Stimulated activated CD4-positive, alpha-beta T cell treated with anti-CD3 and anti-CD28 coated beads, Interleukin-1b, Interleukin-23, amount 100 ng/mL, for 4 hours (primary cell): ENCODE results near the gene ZFP36L2.
A peak's percentile ranks its signal among the peaks of the same experiment; 100 is the strongest.

Experiments
- DNase-seq, 2 donors: peaks; one replicate each; pipeline ENCODE4 v3.0.0-alpha.2; 2020; ENCODE audit warnings: low read depth in 2 of 2

ZFP36L2 gene

GRCh38 chr2:43246641-43247040 lies 20.2 kb upstream of the ZFP36L2 start:
- DNase-seq, result no peak

- no peak for DNase-seq
These were observed 15.2 kb upstream of the ZFP36L2 start for GRCh38 chr2:43241558-43241957.

GRCh38 chr2:43240766-43241150 lies 14.4 kb upstream of the ZFP36L2 start:
- no peak for DNase-seq

- no peak for DNase-seq
These were observed 13.8 kb upstream of the ZFP36L2 start for GRCh38 chr2:43239981-43240765.

DNA sequence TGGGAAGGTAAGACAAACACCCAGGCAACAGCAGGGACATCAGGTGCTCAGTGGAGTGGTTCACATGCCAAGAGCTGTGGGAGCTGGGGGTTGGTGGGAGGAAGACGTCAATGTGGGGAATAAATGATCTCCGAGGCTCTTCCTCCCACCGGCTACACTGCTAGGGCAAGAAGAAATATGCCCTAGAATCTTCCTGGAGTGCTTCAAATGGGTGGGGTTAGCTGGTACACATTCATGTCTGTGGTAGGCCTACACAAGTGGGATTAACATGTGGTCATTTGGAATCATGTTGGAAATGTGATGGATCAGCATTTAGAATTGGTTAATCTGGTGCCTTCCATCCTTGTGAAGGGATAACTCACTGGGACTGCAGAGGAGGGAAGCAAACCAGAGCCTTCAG lies 12.4 kb upstream of the ZFP36L2 start:
- no peak for DNase-seq

- no peak for DNase-seq
These were observed 11.8 kb upstream of the ZFP36L2 start for GRCh38 chr2:43238176-43238575.

DNA sequence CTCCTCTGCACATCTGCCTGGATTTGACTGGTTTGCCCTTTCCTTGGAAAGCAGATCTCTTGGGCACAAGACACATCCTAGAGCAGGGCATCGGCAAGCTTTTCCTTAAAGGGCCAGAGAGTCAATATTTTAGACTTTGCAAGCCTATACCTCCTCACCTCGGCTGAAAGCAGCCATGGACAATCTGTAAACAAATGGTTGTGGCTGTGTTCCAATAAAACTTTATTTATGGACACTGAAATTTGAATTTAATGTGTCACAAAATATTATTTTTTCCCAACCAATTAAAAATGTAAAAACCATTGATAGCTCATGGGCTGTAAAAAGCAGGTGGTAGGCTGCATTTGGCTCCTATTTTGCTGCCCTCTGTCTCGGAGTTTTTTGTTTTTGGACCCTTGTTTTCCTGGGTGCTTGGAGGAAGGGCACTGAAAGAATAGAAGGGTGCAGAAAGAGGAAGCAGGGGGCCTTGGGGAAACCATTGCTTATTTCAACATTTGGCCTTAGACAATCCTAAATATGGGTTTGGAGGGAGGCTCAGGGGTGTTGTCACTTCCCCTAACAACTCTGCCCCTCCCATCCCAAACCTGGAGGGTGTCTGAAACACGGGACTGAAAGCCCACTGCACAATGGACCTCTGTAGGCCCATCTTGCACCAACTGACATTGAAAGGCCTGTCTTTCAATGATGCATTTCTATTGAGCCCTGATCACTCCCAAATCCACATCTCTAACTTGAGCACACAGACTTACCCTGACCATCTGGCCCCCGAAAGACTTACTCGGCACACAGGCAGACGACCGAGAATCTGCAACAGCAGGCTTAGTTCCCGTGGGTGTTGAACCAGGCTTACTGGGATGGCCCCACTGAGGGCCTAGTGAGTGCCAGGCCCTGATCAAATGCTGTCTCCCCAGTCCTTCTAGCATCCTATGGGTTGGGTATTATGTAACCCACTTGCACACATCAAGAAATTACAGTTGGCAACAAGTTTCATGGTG lies 7.1 kb upstream of the ZFP36L2 start:
- DNase-seq, result no peak

DNA sequence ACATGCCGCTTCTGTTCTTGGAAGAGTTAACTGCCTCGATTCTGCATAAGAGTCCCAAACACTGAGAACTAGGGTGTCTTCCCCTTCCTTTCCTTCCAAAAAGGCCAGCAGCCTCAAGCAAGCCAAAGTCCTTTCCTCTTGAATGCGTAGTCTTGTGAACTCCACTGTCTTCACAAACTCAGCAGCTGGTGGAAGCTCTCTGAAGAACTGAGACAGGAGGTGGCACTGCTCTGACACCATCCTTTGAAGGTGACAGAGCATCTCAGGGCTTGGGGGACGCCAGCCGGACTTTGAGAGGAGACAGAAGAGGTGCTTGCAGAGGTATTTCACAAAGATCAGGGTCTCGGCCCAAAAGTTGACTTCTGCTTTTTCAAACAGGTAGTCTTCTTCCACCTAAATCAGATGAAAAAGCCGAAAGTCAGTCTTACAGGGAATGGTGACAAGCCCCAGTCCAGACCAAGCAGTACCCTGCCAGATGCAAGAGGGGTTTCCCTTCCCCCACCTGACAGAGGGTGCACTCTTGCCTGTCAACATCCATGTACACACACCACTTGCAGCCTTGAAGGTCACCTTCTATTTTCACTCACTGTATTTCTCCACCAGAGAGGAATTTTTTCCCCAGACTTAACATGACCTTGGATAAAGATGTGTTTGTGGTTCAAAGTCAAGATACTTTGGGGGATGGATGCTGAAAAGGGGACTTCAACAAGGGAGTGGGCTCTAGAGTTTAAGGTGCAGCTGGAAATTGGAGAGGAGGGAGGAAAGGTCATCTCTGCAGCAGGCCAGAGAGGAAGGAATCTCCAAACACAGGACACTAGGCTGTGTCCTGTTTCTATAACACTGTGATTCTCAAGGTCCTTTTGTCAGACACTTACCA lies 4.8 kb upstream of the ZFP36L2 start:
- no peak for DNase-seq

GRCh38 chr2:43230351-43230885 lies 4.0 kb upstream of the ZFP36L2 start:
- no peak for DNase-seq

GRCh38 chr2:43228756-43229659 lies 2.6 kb upstream of the ZFP36L2 start:
- no peak for DNase-seq

DNA sequence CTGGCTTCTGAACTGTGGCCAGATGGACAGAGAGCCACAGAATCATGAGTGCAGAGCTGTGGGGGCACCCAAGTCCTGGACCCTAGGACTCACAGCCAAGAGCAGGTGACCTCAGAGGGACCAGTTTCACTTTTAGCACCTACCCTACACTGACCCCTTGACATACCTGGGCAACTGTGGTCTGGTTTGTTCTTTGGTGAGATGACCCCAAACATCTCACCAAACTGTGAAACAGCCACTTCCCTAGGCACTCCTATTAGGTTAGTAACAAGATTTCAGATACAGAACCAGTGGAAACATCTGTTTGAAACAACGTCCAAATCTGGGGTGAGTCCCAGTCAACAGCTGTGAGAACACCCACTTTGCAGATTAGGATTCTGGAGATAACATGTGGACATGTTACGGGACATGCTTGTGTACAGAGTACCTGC lies 1.9 kb upstream of the ZFP36L2 start:
- DNase-seq, result no peak

DNA sequence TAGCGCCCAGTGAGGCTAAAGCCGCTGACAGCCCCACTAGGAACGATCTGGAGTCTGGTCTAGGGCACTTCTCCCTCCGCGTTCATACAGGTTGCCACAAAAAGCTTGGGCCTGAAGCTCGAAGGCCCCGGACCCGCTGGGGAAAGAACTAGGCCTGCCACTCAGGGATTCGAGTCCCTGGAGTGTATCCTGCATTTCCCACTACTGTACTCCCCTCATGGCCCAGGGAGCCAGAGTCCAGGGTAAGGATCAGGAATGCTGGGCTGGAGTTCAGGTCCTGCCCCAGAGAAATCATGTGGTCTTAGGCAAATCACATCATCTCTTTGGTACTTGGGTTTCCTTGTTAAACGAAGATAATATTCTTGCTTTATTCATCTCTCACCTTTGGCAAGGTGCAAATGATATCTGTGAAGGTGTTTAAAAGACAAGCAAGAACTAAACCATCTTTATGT lies 1.4 kb upstream of the ZFP36L2 start:
- no peak for DNase-seq

- peak; percentile 49 to 71 for DNase-seq
These were observed 786 bp upstream of the ZFP36L2 start for GRCh38 chr2:43226955-43227829.

DNA sequence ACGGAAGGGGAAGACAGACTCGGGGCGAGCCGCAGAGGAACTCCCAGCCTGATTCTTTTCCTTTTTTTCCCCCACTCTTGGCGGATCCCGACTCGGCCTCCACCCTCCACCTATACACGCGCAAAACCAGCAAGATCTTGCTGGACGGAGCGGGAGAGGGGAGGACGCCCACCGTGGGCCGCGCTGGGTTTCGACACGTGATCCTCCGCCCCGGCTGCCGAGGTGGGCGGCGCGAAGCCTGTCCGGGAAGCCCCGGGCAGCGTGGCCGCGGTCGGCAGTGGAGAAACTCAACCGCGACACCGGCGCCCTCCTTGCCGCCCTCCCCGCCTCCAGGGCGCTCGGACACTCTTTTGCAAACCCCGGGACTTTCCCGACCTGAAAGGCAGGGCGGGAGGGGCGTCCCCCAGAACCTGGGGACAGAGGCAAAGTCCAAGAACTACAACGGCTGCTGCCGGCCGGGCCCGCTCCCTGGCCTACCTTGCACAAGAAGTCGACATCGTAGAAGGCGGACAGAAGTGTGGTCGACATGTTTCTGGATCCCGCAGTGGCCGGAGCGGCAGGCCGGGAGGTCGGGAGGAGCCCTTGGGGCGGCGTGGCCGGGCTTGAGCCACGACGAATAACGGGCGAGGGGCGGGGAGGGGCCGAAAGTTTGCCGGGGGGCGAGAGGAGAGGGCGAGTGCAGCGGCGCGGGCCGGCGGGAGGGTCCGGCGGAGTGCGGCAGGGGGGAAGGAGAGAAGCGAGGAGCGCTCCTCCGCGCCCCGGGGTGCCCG lies 433 bp downstream of the ZFP36L2 start:
- peak in 1 of 2 donors; percentile 69 for DNase-seq

GRCh38 chr2:43225093-43225787 lies 1.2 kb downstream of the ZFP36L2 start:
- peak; percentile 44 to 48 for DNase-seq

DNA sequence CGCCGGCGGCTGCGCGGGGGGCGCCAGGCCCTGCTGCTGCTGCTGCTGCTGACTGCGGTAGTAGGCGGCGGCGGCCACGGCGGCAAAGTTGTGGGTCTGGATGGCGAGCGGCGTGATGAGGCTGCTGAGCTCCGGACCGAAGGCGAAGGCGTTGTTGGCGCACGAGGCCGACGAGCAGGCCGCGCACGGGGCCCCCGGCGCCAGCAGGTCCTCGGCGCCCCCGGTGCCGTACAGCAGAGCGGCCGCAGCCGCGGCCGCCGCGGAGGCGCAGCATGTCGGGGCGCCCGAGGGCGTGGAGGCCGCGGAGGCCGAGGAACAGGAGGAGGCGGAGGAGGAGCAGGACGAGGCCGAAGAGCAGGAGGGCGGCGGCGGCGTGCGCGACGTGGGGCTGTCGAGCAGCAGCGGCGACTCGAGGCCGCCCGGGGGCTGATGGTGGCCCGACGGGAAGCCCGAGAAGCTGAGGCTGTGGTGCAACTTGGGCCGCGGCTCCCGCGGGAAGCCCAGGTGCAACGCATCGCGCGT lies 1.8 kb downstream of the ZFP36L2 start:
- peak in 1 of 2 donors; percentile 34 for DNase-seq

- peak; percentile 53 to 61 for DNase-seq
These were observed 2.3 kb downstream of the ZFP36L2 start for GRCh38 chr2:43224131-43224570.
